SK-N-SH treated with all-trans-retinoic acid at 6 μM for 48 hours (cell line): ENCODE data around the gene TRIM46.

ENCODE experiments used
- ATAC-seq: fragments of 200-7000 bp; cut with Tn5 transposase; 3 replicates; pipeline ENCODE4 v1.9.1; 2020; ENCODE audit warnings: mild to moderate bottlenecking, moderate library complexity
- ARNTL ChIP-seq: fragments of 450-650 bp; formaldehyde crosslinking; IDR thresholded peaks from 2 replicates; pipeline ENCODE4 v1.5.0; 2020; ENCODE audit warnings: low read depth, mild to moderate bottlenecking, moderate library complexity, borderline replicate concordance
- CREB5 ChIP-seq: fragments of 250-450 bp; sonication (Bioruptor Pico); IDR thresholded peaks from 2 replicates; pipeline ENCODE4 v1.5.1; 2020; ENCODE audit warnings: low read depth, mild to moderate bottlenecking, moderate library complexity
- CSDC2 ChIP-seq: fragments of 250-450 bp; sonication (Bioruptor Pico); IDR thresholded peaks from 2 replicates; pipeline ENCODE4 v1.5.0; 2020; ENCODE audit warnings: mild to moderate bottlenecking, moderate library complexity
- CSRNP3 ChIP-seq: fragments of 250-450 bp; sonication (Bioruptor Pico); IDR thresholded peaks from 2 replicates; pipeline ENCODE4 v1.5.1; 2021; ENCODE audit warnings: mild to moderate bottlenecking, moderate library complexity
- ESRRG ChIP-seq: fragments of 250-450 bp; sonication (Bioruptor Pico); IDR thresholded peaks from 2 replicates; pipeline ENCODE4 v1.6.1; 2021; ENCODE audit warnings: mild to moderate bottlenecking
- GLIS3 ChIP-seq: fragments of 250-450 bp; sonication (Bioruptor Pico); IDR thresholded peaks from 2 replicates; pipeline ENCODE4 v1.5.0; 2020; ENCODE audit warnings: mild to moderate bottlenecking, moderate library complexity
- ISL1 ChIP-seq: fragments of 250-450 bp; sonication (Bioruptor Pico); IDR thresholded peaks from 2 replicates; pipeline ENCODE4 v2.1.2; 2022; ENCODE audit warnings: mild to moderate bottlenecking, moderate library complexity
- PATZ1 ChIP-seq: fragments of 250-450 bp; sonication (Bioruptor Pico); IDR thresholded peaks from 2 replicates; pipeline ENCODE4 v1.8.0; 2020; ENCODE audit warnings: mild to moderate bottlenecking, moderate library complexity, borderline replicate concordance
- POU6F1 ChIP-seq: fragments of 250-450 bp; sonication (Bioruptor Pico); IDR thresholded peaks from 2 replicates; pipeline ENCODE4 v1.8.0; 2021; ENCODE audit warnings: low read depth, mild to moderate bottlenecking, moderate library complexity, borderline replicate concordance
- PPARA ChIP-seq: fragments of 250-450 bp; sonication (Bioruptor Pico); IDR thresholded peaks from 2 replicates; pipeline ENCODE4 v1.5.0; 2020; ENCODE audit warnings: mild to moderate bottlenecking, borderline replicate concordance
- RARB ChIP-seq: fragments of 250-450 bp; sonication (Bioruptor Pico); IDR thresholded peaks from 2 replicates; pipeline ENCODE4 v1.8.0; 2021; ENCODE audit warnings: mild to moderate bottlenecking, moderate library complexity
- TCF4 ChIP-seq: fragments of 250-450 bp; sonication (Bioruptor Pico); IDR thresholded peaks from 2 replicates; pipeline ENCODE4 v1.8.0; 2021; ENCODE audit warnings: mild to moderate bottlenecking, moderate library complexity, borderline replicate concordance
- TOX ChIP-seq: fragments of 250-450 bp; sonication (Bioruptor Pico); IDR thresholded peaks from 2 replicates; pipeline ENCODE4 v1.8.0; 2021; ENCODE audit warnings: mild to moderate bottlenecking, moderate library complexity, borderline replicate concordance
- TSHZ2 ChIP-seq: fragments of 250-450 bp; sonication (Bioruptor Pico); IDR thresholded peaks from 2 replicates; pipeline ENCODE4 v1.5.0; 2020; ENCODE audit warnings: mild to moderate bottlenecking, moderate library complexity
- ZC3H10 ChIP-seq: fragments of 250-450 bp; sonication (Bioruptor Pico); IDR thresholded peaks from 2 replicates; pipeline ENCODE4 v1.5.1; 2021; ENCODE audit warnings: mild to moderate bottlenecking, moderate library complexity
- ZFP3 ChIP-seq: fragments of 250-450 bp; sonication (Bioruptor Pico); IDR thresholded peaks from 2 replicates; pipeline ENCODE4 v1.5.0; 2020; ENCODE audit warnings: mild to moderate bottlenecking, moderate library complexity
- ZNF565 ChIP-seq: fragments of 450-650 bp; formaldehyde crosslinking; conservative IDR thresholded peaks from 2 replicates; pipeline ENCODE4 v1.5.0; 2020; ENCODE audit warnings: low read depth, mild to moderate bottlenecking, moderate library complexity
- ZNF70 ChIP-seq: fragments of 450-650 bp; formaldehyde crosslinking; IDR thresholded peaks from 2 replicates; pipeline ENCODE4 v1.5.0; 2020; ENCODE audit warnings: mild to moderate bottlenecking, moderate library complexity
- ZNF8 ChIP-seq: fragments of 450-650 bp; formaldehyde crosslinking; IDR thresholded peaks from 2 replicates; pipeline ENCODE4 v1.5.0; 2020; ENCODE audit warnings: mild to moderate bottlenecking, moderate library complexity

TRIM46 gene

GRCh38 chr1:155199792-155200191 lies 26.1 kb downstream of the TRIM46 start:
- ATAC-seq: no peak
- TF ChIP-seq RARB (no peak), TCF4 (CRISPR knock-in tag) (no peak), CREB5 (CRISPR knock-in tag) (no peak), ZNF8 (CRISPR knock-in tag) (no peak), ARNTL (no peak), CSDC2 (no peak), ZFP3 (no peak), ZC3H10 (CRISPR knock-in tag) (no peak), ZNF565 (no peak), POU6F1 (CRISPR knock-in tag) (no peak), ISL1 (CRISPR knock-in tag) (no peak), ESRRG (no peak), PPARA (no peak)

- no peak; the same call in 2 of the 3 replicates for ATAC-seq
- TF ChIP-seq ZNF70 (no peak), CSDC2 (no peak), ZNF565 (no peak), TSHZ2 (no peak), PATZ1 (no peak), CREB5 (CRISPR knock-in tag) (no peak), GLIS3 (CRISPR knock-in tag) (no peak), ZC3H10 (CRISPR knock-in tag) (no peak), ZFP3 (no peak), ESRRG (no peak), TOX (CRISPR knock-in tag) (no peak)
Observed at GRCh38 chr1:155200920-155201319, 27.3 kb downstream of the TRIM46 start.

GRCh38 chr1:155202198-155202597 lies 28.5 kb downstream of the TRIM46 start:
- TF ChIP-seq ZFP3: no peak
- no peak for ATAC-seq

- no peak for ATAC-seq
- no peak for TF ChIP-seq CSRNP3 (CRISPR knock-in tag)
Observed at GRCh38 chr1:155202731-155203515, 29.3 kb downstream of the TRIM46 start.
